Activated naive CD4-positive, alpha-beta T cell (primary cell): Measurements from ENCODE around the gene CHRM4.

Experiments used
- DNase-seq, 4 experiments: peaks; one replicate each; lab custom pipeline; 2025; lab: John Stamatoyannopoulos, UW

The CHRM4 gene

GRCh38 chr11:46347637-46348311 is 43.8 kb downstream of the CHRM4 start:
- peak in 1 of 4 experiments; percentile 26 for DNase-seq

DNA sequence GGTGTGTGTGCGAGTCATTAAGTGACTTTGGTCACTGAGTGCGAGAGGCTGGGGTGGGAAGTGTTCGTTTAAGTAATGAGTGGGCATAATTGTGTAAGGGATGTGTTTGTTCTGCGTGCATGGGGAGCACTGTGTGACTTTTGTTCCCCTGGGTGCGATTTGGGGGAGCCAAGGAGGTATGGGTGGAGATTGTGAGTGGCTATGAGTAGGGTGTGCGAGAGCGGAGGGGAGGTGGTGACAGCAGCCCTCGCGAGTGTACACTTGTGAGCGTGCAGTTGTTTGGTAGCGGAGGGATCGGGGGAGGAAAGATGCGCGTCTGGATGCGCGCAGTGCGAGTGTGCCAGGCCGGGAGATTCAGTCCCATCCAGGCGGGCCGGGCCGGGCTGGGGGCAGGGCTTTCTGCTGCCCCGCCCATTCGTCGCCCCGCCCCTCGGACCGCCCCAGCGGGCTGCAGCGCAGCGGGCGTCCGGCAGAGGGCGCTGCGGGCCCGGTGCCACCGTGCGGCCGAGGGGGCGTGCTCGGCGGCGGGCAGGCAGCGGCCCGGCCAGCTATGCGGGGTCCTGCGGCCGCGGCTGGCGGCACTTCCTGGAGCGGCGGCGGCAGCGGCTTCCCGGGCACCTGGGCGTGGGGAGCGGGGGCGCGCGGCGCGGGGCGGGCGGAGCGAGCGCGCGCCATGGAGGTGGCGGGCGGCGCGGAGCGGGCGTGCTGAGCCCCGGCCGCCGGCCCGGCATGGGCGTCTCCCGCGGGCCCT is 44.5 kb downstream of the CHRM4 start, which contains the start of gene DGKZ:
Gene DGKZ, plus strand, starts transcription at position 578 of the 751 bp plus-strand sequence. CDS start 197 bp downstream, outside the sequence.
- DNase-seq, result peak; percentile 69 to 90 (median 76)

DNA sequence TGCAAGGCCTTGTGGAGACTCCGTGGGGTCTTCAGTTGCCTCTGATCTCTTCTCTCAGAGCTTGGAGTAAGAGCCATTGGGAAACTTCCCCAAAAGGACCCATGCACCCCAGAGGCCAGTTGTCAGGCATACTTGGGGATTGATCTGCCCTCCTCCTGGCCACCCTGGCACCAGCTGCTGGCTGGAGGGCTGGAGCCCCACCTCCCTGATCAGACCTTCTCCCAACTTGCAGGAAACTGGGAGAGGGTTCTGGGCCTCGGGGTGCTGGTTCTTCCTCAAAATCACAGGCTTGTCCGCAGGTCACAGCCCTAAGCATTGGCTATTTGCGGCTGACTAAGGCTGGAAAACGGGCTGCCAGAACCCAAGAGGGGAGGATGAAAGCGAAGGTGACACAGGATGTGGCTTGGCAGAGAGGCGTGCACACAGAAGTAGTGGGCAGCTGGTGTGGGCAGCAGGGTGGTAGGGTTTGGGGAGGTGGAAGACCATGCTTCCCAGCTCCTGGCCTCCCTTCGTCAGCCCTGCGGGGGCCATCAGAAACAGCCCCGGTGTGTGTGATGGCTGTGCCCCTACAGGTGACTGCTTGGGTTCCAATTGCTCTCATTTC is 45.6 kb downstream of the CHRM4 start:
- no peak for DNase-seq

DNA sequence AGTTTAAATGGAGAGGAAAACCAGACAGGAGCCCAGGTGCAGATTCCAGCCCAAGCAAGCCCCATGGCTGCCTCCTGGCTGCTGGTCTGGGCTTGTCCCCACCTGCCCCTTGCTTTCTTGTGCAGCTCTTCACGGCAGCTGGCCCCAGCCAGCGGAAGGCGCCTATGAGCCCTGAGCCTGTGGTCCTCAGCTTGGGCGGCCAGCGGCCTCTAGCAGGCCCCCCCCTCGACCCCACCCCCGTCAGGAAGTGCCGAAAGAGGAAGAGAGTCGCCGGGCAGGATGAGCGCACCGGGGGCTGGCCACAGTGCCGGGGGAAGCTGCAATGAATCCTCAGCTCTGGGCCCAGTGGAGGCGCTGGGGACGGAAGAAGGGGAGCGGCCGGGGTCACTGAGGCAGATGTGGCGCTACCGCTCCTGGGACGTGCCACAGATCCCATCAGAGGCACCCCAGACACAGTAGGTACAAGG is 46.4 kb downstream of the CHRM4 start:
- no peak for DNase-seq

- no peak for DNase-seq
These were observed 48.1 kb downstream of the CHRM4 start for GRCh38 chr11:46343520-46343919.

- peak in 1 of 4 experiments; percentile 29 for DNase-seq
These were observed 49.3 kb downstream of the CHRM4 start for GRCh38 chr11:46342239-46342638.

DNA sequence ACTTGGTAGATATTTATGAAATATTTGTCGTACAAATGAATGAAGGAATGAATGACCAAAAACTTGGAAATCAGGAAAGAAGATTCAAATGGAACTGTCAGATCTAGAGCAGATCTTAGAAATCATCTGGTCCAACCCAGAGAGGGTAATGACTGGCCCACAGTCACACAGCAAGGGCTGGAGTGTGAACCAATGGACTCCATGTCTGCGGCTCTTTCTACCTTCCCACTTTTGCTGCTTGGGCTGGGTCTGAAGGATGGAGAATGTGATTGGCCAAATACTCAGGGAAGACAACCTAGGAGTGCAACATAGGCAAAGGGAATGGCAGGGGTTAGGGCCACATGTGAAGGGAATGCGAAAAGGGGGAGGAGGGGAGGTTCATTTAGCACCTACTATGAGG is 50.1 kb downstream of the CHRM4 start:
- DNase-seq, result no peak

- no peak for DNase-seq
These were observed 51.8 kb downstream of the CHRM4 start for GRCh38 chr11:46339816-46340215.

DNA sequence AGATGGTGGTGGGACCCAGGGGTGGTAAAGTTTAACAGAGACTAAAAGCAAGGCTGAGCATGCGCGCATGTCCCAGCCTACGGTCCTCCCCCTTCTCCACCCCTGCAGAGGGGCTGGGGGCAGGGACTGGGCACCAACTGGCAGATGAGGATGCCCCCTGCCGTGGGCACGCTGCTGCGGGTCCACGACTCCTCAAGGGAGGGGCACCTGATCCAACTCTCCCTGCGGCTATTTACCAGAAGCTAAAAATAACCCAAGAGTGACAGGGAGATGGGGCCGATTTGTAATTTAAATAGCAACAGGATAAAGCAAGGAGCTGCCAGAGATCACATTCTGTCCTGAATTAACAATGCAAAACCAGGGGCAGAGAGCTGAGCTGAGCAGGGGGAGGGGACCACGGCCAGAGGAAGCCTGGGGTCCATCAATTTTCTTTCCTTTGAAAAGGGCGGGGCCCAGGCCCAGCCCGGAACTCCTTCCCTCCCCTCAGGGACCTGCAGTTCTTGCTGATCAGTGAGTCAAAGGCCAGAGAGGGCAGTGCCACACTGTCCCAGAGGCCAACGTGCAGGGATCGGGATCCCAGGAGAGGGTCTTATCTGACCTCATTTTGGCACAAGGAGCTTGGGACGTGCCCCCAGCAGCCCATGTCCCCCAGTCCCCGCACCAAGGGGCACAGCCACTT is 52.4 kb downstream of the CHRM4 start:
- DNase-seq, result no peak

DNA sequence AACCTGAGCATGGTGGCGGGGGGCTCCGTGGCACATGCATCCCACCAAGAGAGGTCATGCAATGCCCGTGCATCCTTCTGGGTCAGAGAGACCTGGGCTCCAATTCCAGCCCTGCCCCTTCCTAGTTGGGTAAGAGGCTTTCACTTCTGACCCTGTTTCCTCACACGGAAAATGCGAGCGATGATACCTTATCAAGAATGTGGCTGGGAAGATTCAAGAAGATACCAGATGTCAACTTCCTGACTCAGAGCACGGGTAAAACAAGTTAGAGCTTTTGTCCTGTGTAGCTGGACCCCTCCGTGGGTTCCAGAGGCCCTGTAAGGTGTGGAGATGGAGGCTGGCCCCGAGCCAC is 53.0 kb downstream of the CHRM4 start:
- no peak for DNase-seq

DNA sequence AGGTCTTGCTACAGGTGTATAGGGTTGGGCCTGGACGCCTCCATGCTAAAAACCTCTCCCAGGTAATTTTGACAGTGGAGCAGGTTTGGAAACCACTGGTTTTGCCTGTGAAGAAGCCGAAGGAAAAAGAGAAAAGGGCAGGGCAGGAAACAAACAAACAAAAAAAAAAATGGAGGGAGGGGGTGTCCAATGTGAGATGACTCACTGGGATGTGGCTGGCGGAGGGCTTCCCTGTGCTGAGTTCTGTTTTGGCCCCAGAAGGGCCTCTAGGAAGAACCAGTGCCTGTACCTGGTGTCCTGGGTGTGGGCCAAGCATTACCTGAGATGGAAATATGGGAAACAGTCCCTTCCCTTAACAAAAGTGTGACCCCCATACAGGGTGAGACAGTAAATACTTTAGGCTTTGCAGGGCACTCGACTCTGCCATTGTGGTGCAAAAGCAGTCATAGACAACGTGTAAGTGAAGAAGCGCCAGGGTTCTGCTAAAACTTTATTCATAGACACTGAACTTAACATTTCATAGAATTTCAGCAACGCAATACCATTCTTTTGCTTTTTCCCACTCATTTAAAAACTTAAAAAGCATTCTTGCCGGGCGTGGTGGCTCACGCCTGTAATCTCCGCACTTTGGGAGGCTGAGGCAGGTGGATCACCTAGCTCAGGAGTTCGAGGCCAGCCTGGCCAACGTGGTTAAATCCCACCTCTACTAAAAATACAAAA is 53.8 kb downstream of the CHRM4 start:
- DNase-seq, result no peak

- DNase-seq, result no peak
These were observed 54.9 kb downstream of the CHRM4 start for GRCh38 chr11:46336563-46337180.

DNA sequence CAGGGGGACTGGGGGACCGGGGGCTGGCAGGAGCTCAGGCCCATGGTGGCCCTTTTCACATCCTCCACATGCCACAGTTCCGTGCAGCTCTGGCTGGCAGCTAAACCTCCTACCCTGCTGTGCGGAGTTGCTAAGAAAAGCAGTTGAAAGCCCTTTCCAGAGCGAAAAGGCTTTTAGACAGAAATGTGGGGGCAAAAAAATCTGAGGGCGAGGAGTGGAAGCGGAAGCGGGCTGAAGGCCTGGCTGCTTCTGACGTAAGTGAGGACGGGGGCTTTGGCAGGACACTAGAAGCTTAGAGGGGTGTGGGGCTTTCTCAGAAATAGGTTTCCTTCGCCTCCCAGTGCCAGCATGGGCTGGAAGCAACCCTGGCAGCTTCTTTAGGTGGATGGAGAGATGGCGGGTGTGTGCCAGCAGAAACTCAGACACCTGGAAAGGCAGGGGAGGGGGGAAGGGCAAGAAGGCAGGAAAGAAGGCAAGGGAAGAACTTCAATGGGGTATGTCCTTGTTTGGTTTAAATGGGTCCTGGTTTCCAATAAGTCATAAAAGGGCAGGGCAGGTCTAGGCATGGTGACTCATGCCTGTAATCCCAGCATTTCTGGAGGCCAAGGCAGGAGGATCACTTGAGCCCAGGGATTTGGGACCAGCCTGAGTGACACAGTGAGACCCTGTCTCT is 55.5 kb downstream of the CHRM4 start:
- no peak for DNase-seq

DNA sequence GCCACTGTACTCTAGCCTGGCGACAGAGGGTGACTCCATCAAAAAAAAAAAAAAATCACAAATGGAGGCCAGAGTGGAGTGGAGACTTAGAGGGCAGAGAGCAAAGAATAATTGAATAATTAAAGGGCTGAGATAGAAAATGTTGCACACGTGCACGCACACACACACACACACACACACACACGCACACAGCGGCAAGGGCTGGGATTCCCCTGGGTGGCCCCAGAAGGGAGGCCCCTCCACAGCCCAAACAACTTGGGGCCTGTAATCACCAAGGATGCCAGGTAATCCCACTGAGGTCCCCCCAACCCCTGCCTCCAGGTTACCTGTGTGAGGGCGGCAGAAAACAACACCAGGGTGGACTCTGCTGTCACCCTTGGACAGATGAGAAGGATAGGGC is 56.3 kb downstream of the CHRM4 start:
- no peak for DNase-seq

GRCh38 chr11:46334211-46334610 is 57.4 kb downstream of the CHRM4 start:
- DNase-seq, result no peak
